Measurements from ENCODE around the gene LCN6. TPM values are rescaled to one million over a fixed set of nuclear protein-coding genes. Genes with fewer than 3 reads are reported as not detected.

Gene LCN6
- total and polyA plus RNA-seq, 2 of the 13 experiments (the other 11 are each of a cell fraction or from before 2014, with no cell fraction given), result not detected

GRCh38 chr9:136789523-136789937, 41.2 kb upstream of the LCN6 start (continued):
- TF ChIP-seq, protein P1, sequence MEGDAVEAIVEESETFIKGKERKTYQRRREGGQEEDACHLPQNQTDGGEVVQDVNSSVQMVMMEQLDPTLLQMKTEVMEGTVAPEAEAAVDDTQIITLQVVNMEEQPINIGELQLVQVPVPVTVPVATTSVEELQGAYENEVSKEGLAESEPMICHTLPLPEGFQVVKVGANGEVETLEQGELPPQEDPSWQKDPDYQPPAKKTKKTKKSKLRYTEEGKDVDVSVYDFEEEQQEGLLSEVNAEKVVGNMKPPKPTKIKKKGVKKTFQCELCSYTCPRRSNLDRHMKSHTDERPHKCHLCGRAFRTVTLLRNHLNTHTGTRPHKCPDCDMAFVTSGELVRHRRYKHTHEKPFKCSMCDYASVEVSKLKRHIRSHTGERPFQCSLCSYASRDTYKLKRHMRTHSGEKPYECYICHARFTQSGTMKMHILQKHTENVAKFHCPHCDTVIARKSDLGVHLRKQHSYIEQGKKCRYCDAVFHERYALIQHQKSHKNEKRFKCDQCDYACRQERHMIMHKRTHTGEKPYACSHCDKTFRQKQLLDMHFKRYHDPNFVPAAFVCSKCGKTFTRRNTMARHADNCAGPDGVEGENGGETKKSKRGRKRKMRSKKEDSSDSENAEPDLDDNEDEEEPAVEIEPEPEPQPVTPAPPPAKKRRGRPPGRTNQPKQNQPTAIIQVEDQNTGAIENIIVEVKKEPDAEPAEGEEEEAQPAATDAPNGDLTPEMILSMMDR (CRISPR knock-in tag; IDR thresholded peaks at IDR 0.05), result no peak
- no peak for TF ChIP-seq TIGD3 (CRISPR knock-in tag; IDR thresholded peaks at IDR 0.05; ENCODE audit: borderline replicate concordance)
- no peak for TF ChIP-seq ZNF24 (IDR thresholded peaks at IDR 0.05)
- TF ChIP-seq ZFP91 (CRISPR knock-in tag; IDR thresholded peaks at IDR 0.05; ENCODE audit: borderline replicate concordance), result peak; percentile 21; the same call in 1 of the 2 replicates
- no peak for TF ChIP-seq ZNF343 (CRISPR knock-in tag; IDR thresholded peaks at IDR 0.05)
- TF ChIP-seq ZNF292 (CRISPR knock-in tag; IDR thresholded peaks at IDR 0.05; ENCODE audit: borderline replicate concordance, low read depth), result no peak
- no peak for TF ChIP-seq RAD21 (CRISPR knock-in tag; IDR thresholded peaks at IDR 0.05)
- no peak for TF ChIP-seq ZNF235 (CRISPR knock-in tag; IDR thresholded peaks at IDR 0.05; ENCODE audit: borderline replicate concordance)
- 0 out of 2 replicates have a peak, but pooled peaks have one; percentile 37 for TF ChIP-seq TARDBP (CRISPR knock-in tag; IDR thresholded peaks at IDR 0.05)
- peak; percentile 71 for TF ChIP-seq CREM (IDR thresholded peaks at IDR 0.05)
- TF ChIP-seq CREM (CRISPR knock-in tag; IDR thresholded peaks at IDR 0.05), result no peak
- TF ChIP-seq CC2D1A (CRISPR knock-in tag; IDR thresholded peaks at IDR 0.05), result no peak
- TF ChIP-seq ATF7 (IDR thresholded peaks at IDR 0.05), result no peak
- TF ChIP-seq ATF7 (CRISPR knock-in tag; IDR thresholded peaks at IDR 0.05), result no peak
- TF ChIP-seq NONO (IDR thresholded peaks at IDR 0.05), result no peak
- TF ChIP-seq NONO (CRISPR knock-in tag; conservative IDR thresholded peaks at IDR 0.05), result 0 out of 2 replicates have a peak, but pooled peaks have one; percentile 27
- 0 out of 2 replicates have a peak, but pooled peaks have one; percentile 4 for TF ChIP-seq ZBTB34 (CRISPR knock-in tag; IDR thresholded peaks at IDR 0.05)
- TF ChIP-seq TEAD3 (CRISPR knock-in tag; optimal IDR thresholded peaks at IDR 0.05; ENCODE audit: borderline replicate concordance), result no peak
- TF ChIP-seq, protein P2, sequence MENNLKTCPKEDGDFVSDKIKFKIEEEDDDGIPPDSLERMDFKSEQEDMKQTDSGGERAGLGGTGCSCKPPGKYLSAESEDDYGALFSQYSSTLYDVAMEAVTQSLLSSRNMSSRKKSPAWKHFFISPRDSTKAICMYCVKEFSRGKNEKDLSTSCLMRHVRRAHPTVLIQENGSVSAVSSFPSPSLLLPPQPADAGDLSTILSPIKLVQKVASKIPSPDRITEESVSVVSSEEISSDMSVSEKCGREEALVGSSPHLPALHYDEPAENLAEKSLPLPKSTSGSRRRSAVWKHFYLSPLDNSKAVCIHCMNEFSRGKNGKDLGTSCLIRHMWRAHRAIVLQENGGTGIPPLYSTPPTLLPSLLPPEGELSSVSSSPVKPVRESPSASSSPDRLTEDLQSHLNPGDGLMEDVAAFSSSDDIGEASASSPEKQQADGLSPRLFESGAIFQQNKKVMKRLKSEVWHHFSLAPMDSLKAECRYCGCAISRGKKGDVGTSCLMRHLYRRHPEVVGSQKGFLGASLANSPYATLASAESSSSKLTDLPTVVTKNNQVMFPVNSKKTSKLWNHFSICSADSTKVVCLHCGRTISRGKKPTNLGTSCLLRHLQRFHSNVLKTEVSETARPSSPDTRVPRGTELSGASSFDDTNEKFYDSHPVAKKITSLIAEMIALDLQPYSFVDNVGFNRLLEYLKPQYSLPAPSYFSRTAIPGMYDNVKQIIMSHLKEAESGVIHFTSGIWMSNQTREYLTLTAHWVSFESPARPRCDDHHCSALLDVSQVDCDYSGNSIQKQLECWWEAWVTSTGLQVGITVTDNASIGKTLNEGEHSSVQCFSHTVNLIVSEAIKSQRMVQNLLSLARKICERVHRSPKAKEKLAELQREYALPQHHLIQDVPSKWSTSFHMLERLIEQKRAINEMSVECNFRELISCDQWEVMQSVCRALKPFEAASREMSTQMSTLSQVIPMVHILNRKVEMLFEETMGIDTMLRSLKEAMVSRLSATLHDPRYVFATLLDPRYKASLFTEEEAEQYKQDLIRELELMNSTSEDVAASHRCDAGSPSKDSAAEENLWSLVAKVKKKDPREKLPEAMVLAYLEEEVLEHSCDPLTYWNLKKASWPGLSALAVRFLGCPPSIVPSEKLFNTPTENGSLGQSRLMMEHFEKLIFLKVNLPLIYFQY (CRISPR knock-in tag; IDR thresholded peaks at IDR 0.05; ENCODE audit: borderline replicate concordance), result no peak
- TF ChIP-seq POLR2AphosphoS5 (IDR thresholded peaks at IDR 0.05; ENCODE audit: low read depth, low read length), result peak; percentile 45
- no peak for TF ChIP-seq GLI4 (CRISPR knock-in tag; IDR thresholded peaks at IDR 0.05; ENCODE audit: borderline replicate concordance)
- no peak for TF ChIP-seq ZNF180 (CRISPR knock-in tag; IDR thresholded peaks at IDR 0.05; ENCODE audit: borderline replicate concordance, low read depth)
